ENCODE measurements around the gene SNX10. TPM values are rescaled to one million over a fixed set of nuclear protein-coding genes. Genes with fewer than 3 reads are reported as not detected.

The SNX10 gene
- total and polyA plus RNA-seq, 2 donors (not counting 1 experiment from before 2014, with no cell fraction given) = under 0.01 to 0.41 TPM

DNA sequence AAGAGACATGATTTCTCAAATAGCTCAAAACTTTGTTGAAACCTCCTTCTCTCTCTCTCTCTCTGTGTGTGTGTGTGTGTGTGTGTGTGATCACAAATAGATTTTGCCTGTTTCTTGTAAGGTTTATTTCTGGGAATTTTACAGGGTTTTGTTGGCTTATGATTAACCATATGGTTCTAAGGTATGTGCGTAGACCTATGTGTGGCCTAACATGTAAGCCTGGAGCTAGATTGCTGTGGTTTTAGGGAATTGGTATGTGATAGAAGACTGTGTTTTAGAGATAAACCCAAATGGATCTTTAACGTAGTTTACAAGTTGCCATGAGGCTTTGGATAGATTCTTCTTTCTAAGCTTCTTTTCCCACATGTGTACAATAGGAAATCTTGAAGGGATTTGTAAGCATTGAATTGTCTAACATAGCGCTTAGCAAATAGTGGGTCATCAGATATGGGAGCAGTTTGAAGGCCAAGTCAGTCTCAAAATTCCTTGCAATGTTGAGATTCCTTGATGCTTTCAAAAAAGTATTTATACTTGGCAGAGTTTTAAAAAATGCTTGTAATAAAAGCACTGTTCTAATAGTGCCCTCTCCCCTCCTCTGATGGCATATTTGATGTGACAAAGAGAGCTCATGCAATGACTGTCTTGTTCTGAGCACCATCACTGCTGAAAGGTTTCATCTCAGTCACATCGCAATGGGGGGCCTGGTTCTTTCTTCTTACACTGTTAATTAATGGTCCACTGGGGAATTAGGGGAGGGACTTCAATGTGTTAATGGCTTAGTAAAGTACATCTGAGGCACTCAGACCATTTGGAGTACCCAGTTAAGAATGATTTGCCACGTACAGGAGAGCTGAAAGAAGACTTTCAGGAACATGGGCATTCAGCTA is 118.2 kb downstream of the SNX10 start:
- no peak overlapping the region for H3K4me3 ChIP-seq (replicated peaks in 1 of 4; ENCODE audit: control extremely low read depth in 1 of 4, insufficient read depth in 1 of 4, low read depth in 3 of 4, low read length in 4 of 4)
- H2AFZ ChIP-seq (ENCODE audit: low read length) = no peak overlapping the region
- H3K27me3 ChIP-seq (ENCODE audit: control insufficient read depth, insufficient read depth, low read length) = no peaks in the 10 kb centered on the region
- H3K36me3 ChIP-seq (ENCODE audit: control insufficient read depth, insufficient read depth, low read length) = no peaks in the 10 kb centered on the region
- H3K27ac ChIP-seq (ENCODE audit: insufficient read depth, low read length) = no peak overlapping the region
- no peak for DNase-seq (ENCODE audit: low read depth in 2 of 2)
- H4K20me1 ChIP-seq (ENCODE audit: control insufficient read depth, extremely low read depth, insufficient read depth, low read length) = no peaks in the 10 kb centered on the region
- H3K4me2 ChIP-seq (ENCODE audit: extremely low read depth, insufficient read depth, low read length) = no peak overlapping the region
- TF ChIP-seq, protein P1, sequence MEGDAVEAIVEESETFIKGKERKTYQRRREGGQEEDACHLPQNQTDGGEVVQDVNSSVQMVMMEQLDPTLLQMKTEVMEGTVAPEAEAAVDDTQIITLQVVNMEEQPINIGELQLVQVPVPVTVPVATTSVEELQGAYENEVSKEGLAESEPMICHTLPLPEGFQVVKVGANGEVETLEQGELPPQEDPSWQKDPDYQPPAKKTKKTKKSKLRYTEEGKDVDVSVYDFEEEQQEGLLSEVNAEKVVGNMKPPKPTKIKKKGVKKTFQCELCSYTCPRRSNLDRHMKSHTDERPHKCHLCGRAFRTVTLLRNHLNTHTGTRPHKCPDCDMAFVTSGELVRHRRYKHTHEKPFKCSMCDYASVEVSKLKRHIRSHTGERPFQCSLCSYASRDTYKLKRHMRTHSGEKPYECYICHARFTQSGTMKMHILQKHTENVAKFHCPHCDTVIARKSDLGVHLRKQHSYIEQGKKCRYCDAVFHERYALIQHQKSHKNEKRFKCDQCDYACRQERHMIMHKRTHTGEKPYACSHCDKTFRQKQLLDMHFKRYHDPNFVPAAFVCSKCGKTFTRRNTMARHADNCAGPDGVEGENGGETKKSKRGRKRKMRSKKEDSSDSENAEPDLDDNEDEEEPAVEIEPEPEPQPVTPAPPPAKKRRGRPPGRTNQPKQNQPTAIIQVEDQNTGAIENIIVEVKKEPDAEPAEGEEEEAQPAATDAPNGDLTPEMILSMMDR (conservative IDR thresholded peaks at IDR 0.05 in 1 of 2, IDR thresholded peaks at IDR 0.05 in 1 of 2; ENCODE audit: low read depth in 1 of 2, low read length in 2 of 2) = no peak
- no peak overlapping the region for H3K9ac ChIP-seq (ENCODE audit: insufficient read depth, low read length)
- no peaks in the 10 kb centered on the region for H3K4me1 ChIP-seq (ENCODE audit: control insufficient read depth, extremely low read depth, insufficient read depth, low read length)
- H3K79me2 ChIP-seq (ENCODE audit: control insufficient read depth, insufficient read depth, low read length) = no peaks in the 10 kb centered on the region
- H3K9me3 ChIP-seq (ENCODE audit: control insufficient read depth, insufficient read depth, low read depth, low read length) = no peaks in the 10 kb centered on the region

GRCh38 chr7:26413007-26413691 is 121.5 kb downstream of the SNX10 start:
- TF ChIP-seq, protein P1 (conservative IDR thresholded peaks at IDR 0.05 in 1 of 2, IDR thresholded peaks at IDR 0.05 in 1 of 2; ENCODE audit: low read depth in 1 of 2, low read length in 2 of 2) = no peak
- no peak for TF ChIP-seq EZH2 (IDR thresholded peaks at IDR 0.05; ENCODE audit: low read length, missing control alignments)
- no peaks in the 10 kb centered on the region for H3K9me3 ChIP-seq (ENCODE audit: control insufficient read depth, insufficient read depth, low read depth, low read length)
- H3K4me3 ChIP-seq (replicated peaks in 1 of 4; ENCODE audit: control extremely low read depth in 1 of 4, insufficient read depth in 1 of 4, low read depth in 3 of 4, low read length in 4 of 4) = no peak overlapping the region
- no peaks in the 10 kb centered on the region for H4K20me1 ChIP-seq (ENCODE audit: control insufficient read depth, extremely low read depth, insufficient read depth, low read length)
- H3K4me1 ChIP-seq (ENCODE audit: control insufficient read depth, extremely low read depth, insufficient read depth, low read length) = no peaks in the 10 kb centered on the region
- no peak overlapping the region for H3K27ac ChIP-seq (ENCODE audit: insufficient read depth, low read length)
- no peak overlapping the region for H3K4me2 ChIP-seq (ENCODE audit: extremely low read depth, insufficient read depth, low read length)
- DNase-seq (ENCODE audit: low read depth in 2 of 2) = no peak
- H3K9ac ChIP-seq (ENCODE audit: insufficient read depth, low read length) = no peak overlapping the region
- no peak overlapping the region for H2AFZ ChIP-seq (ENCODE audit: low read length)
- H3K36me3 ChIP-seq (ENCODE audit: control insufficient read depth, insufficient read depth, low read length) = no peaks in the 10 kb centered on the region
- no peaks in the 10 kb centered on the region for H3K27me3 ChIP-seq (ENCODE audit: control insufficient read depth, insufficient read depth, low read length)
- H3K79me2 ChIP-seq (ENCODE audit: control insufficient read depth, insufficient read depth, low read length) = no peaks in the 10 kb centered on the region

- Histone ChIP-seq H3K79me2 (ENCODE audit: control insufficient read depth, insufficient read depth, low read length) (no peaks in the 10 kb centered on the region), H3K4me2 (ENCODE audit: extremely low read depth, insufficient read depth, low read length) (no peak overlapping the region), H2AFZ (ENCODE audit: low read length) (no peak overlapping the region), H3K4me3 (replicated peaks in 1 of 4; ENCODE audit: control extremely low read depth in 1 of 4, insufficient read depth in 1 of 4, low read depth in 3 of 4, low read length in 4 of 4) (no peak overlapping the region), H3K27ac (ENCODE audit: insufficient read depth, low read length) (no peak overlapping the region), H3K36me3 (ENCODE audit: control insufficient read depth, insufficient read depth, low read length) (no peaks in the 10 kb centered on the region), H3K9me3 (ENCODE audit: control insufficient read depth, insufficient read depth, low read depth, low read length) (no peaks in the 10 kb centered on the region), H3K9ac (ENCODE audit: insufficient read depth, low read length) (no peak overlapping the region), H4K20me1 (ENCODE audit: control insufficient read depth, extremely low read depth, insufficient read depth, low read length) (no peaks in the 10 kb centered on the region), H3K4me1 (ENCODE audit: control insufficient read depth, extremely low read depth, insufficient read depth, low read length) (no peaks in the 10 kb centered on the region), H3K27me3 (ENCODE audit: control insufficient read depth, insufficient read depth, low read length) (no peaks in the 10 kb centered on the region)
- no peak for DNase-seq (ENCODE audit: low read depth in 2 of 2)
- TF ChIP-seq EZH2 (IDR thresholded peaks at IDR 0.05; ENCODE audit: low read length, missing control alignments) = no peak
- TF ChIP-seq, protein P1 (conservative IDR thresholded peaks at IDR 0.05 in 1 of 2, IDR thresholded peaks at IDR 0.05 in 1 of 2; ENCODE audit: low read depth in 1 of 2, low read length in 2 of 2) = no peak
These were observed 124.3 kb downstream of the SNX10 start for GRCh38 chr7:26416004-26416403.

Measured in fibroblast of lung (primary cell).